Karpas-422 (cell line): ENCODE data around the gene TMEM271. TPM values are rescaled to one million over a fixed set of nuclear protein-coding genes. Genes with fewer than 3 reads are reported as not detected.
A peak's percentile ranks its signal among the peaks of the same experiment; 100 is the strongest.

Experiments used
- DNase-seq: peaks from one replicate; pipeline ENCODE4 v3.0.0-alpha.2; 2015
- H2AFZ ChIP-seq: fragments of 200-600 bp; sonication (generic); 2 replicates; pipeline ENCODE4 v1.6.1; 2014; ENCODE audit warnings: antibody characterized with exemption, low read length, mixed read lengths
- H3K27ac ChIP-seq: fragments of 200-600 bp; sonication (generic); 2 replicates; pipeline ENCODE4 v1.5.1; 2014; ENCODE audit warnings: mild to moderate bottlenecking, low read length, moderate library complexity
- H3K27me3 ChIP-seq: fragments of 200-600 bp; sonication (generic); 2 replicates; pipeline ENCODE4 v1.6.1; 2014; ENCODE audit warnings: low read length, mixed read lengths
- H3K36me3 ChIP-seq: fragments of 200-600 bp; sonication (generic); 2 replicates; pipeline ENCODE4 v1.6.1; 2014; ENCODE audit warnings: low read length, mixed read lengths; ENCODE audit not compliant: insufficient read depth
- H3K4me1 ChIP-seq: fragments of 200-600 bp; sonication (generic); 2 replicates; pipeline ENCODE4 v1.6.1; 2014; ENCODE audit warnings: mild to moderate bottlenecking, low read length, mixed read lengths
- H3K4me2 ChIP-seq: fragments of 200-600 bp; sonication (generic); 2 replicates; pipeline ENCODE4 v1.6.1; 2014; ENCODE audit warnings: low read length, low read depth, mild to moderate bottlenecking; ENCODE audit not compliant: poor library complexity, severe bottlenecking
- H3K4me3 ChIP-seq: fragments of 200-600 bp; sonication (generic); 2 replicates; pipeline ENCODE4 v1.5.1; 2014; ENCODE audit warnings: mild to moderate bottlenecking, antibody characterized with exemption, low read length, mixed read lengths
- H3K79me2 ChIP-seq: fragments of 200-600 bp; sonication (generic); 2 replicates; pipeline ENCODE4 v1.6.1; 2014; ENCODE audit warnings: mild to moderate bottlenecking, low read length, mixed read lengths
- H3K9ac ChIP-seq: fragments of 200-600 bp; sonication (generic); 2 replicates; pipeline ENCODE4 v1.6.0; 2014; ENCODE audit warnings: low read length
- H3K9me2 ChIP-seq: fragments of 200-600 bp; sonication (generic), shearing (Covaris generic); replicated peaks from 2 replicates; pipeline ENCODE4 v1.6.0; 2014; ENCODE audit warnings: mild to moderate bottlenecking, low read length, moderate library complexity; ENCODE audit not compliant: insufficient read depth
- H3K9me3 ChIP-seq: fragments of 300-700, 200-600 bp; sonication (generic); 2 replicates; pipeline ENCODE4 v1.6.1; 2014; ENCODE audit warnings: low read length, mixed read lengths
- H4K20me1 ChIP-seq: fragments of 200-600 bp; sonication (generic); 2 replicates; pipeline ENCODE4 v1.6.1; 2014; ENCODE audit warnings: mild to moderate bottlenecking, antibody characterized with exemption, low read length, low read depth; ENCODE audit not compliant: insufficient read depth
- total RNA-seq: library from RNA; depleted of rRNA; stranded (reverse); fragments of >200 nt; shearing (Covaris generic); gene quantifications from 2 replicates; pipeline ENCODE4 v1.2.3, GENCODE V29; 2014; ENCODE audit warnings: low replicate concordance

TMEM271 gene
- total RNA-seq, 1 experiment from 2014 or later: not detected

DNA sequence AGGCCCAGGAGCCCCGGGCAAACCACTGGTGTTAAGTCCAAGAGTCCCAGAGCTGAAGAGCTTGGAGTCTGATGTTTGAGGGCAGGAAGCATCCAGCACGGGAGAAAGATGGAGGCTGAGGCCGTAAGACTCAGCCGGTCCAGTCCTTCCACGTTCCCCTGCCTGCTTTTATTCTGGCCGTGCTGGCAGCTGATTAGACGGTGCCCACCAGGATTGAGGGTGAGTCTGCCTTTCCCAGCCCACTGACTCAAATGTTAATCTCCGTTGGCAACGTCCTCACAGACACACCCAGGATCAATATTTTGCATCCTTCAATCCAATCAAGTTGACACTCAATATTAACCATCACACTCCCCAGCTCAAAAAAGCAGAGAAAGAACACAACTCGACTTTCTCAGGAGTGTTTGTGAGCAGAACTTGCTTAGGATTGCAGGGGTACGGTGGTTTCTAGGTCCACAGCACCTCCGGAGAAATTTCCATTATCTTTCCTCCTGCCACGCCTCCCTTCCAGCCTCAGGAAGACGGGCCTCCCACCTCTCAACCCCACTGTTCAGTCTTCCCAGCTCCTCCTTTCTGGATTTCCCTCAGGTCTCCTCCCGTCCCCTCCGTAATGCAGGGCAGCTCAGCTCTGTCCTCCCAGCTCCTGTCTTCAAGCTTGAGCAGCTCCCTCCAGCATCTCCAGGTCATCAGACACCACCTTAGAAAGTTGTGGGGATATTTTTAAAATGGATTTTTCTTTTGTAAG is 13.3 kb upstream of the TMEM271 start:
- H3K4me3 ChIP-seq: no peak overlapping the region
- H2AFZ ChIP-seq: no peak overlapping the region
- no peak overlapping the region for H3K4me2 ChIP-seq
- H3K27me3 ChIP-seq: no peaks in the 10 kb centered on the region
- H4K20me1 ChIP-seq: no peaks in the 10 kb centered on the region
- DNase-seq: no peak
- peaks cover 8% of the 10 kb centered on the region for H3K4me1 ChIP-seq
- no peak overlapping the region for H3K27ac ChIP-seq
- no peaks in the 10 kb centered on the region for H3K36me3 ChIP-seq
- H3K9me3 ChIP-seq: no peaks in the 10 kb centered on the region
- no peak overlapping the region for H3K9ac ChIP-seq
- no peaks in the 10 kb centered on the region for H3K79me2 ChIP-seq
- H3K9me2 ChIP-seq: no peaks in the 10 kb centered on the region

DNA sequence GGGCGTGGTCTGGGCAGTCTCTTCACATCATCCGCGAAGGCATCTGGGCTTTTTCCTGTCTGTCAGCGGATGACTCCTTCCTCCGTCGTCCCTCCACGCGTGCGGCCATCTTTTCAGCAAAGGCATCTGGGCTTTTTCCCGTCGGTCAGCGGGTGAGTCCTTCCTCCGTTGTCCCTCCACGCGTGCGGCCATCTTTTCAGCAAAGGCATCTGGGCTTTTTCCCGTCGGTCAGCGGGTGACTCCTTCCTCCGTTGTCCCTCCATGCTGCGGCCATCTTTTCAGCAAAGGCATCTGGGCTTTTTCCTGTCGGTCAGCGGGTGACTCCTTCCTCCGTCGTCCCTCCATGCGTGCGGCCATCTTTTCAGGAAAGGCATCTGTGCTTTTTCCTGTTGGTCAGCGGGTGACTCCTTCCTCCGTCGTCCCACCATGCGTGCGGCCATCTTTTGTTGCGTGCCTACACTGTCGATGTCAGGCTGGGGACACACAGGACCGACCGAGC is 12.3 kb upstream of the TMEM271 start:
- Histone ChIP-seq H3K4me2 (no peak overlapping the region), H3K4me1 (peaks cover 8% of the 10 kb centered on the region), H3K4me3 (no peak overlapping the region), H3K27ac (no peak overlapping the region), H3K36me3 (no peaks in the 10 kb centered on the region), H3K9ac (no peak overlapping the region), H3K79me2 (no peaks in the 10 kb centered on the region), H3K27me3 (no peaks in the 10 kb centered on the region), H3K9me2 (no peaks in the 10 kb centered on the region), H3K9me3 (no peaks in the 10 kb centered on the region), H4K20me1 (no peaks in the 10 kb centered on the region), H2AFZ (no peak overlapping the region)
- no peak for DNase-seq

DNA sequence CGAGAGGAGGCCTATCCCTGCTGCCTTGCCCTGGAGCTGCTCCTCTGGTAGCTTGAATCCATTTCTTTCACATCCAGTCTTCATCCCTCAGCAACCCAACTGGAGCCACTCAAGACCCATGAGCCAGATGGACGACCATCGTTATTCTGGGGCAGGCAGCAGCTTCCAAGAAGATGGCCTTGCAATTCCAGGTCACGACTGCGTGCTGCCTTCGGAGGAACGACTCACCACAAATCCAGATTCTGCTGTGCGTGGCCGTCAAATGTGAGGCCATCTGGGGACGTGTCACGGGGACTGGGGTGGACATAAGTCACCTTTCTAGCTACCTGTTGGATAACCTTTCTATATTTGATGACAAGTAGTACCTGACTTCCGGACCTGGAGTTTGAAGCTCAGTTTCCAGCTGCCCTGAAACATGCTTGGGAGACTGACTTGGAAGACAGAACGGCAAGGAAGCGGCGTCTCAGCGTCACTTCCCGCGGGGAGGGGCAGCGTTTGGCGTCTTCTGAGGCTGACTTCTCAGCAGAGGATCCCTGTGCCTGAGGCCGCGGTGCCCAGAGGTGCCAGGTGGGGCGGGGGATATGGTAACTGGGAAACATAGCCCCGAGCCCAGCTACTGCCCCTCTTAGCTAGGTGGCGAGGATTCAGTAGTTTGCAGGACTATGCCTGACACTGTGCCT is 11.7 kb upstream of the TMEM271 start:
- no peak overlapping the region for H2AFZ ChIP-seq
- H3K9me3 ChIP-seq: no peaks in the 10 kb centered on the region
- peaks cover 8% of the 10 kb centered on the region for H3K4me1 ChIP-seq
- no peak overlapping the region for H3K4me3 ChIP-seq
- H3K27ac ChIP-seq: no peak overlapping the region
- no peaks in the 10 kb centered on the region for H3K27me3 ChIP-seq
- H3K9me2 ChIP-seq: no peaks in the 10 kb centered on the region
- H3K36me3 ChIP-seq: no peaks in the 10 kb centered on the region
- H3K4me2 ChIP-seq: no peak overlapping the region
- no peaks in the 10 kb centered on the region for H3K79me2 ChIP-seq
- no peak for DNase-seq
- H3K9ac ChIP-seq: no peak overlapping the region
- H4K20me1 ChIP-seq: no peaks in the 10 kb centered on the region

DNA sequence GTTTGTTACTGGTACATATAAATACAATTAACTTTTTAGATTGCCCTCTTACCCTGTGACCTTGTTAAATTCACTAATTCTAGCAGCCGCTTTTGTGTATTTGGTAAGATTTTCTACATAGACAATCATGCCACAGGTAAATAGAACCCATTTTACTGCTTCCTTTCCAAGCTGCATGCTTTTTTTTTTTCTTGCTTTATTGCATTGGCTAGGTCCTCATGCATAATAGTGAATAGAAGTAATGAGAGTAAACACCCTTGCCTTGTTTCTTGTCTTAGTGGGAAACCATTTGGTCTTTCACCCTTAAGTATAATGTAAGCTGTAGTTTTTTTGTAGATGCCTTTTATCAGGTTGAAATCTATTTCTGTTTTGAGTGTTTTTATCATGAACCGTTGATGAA is 7.7 kb upstream of the TMEM271 start:
- DNase-seq: no peak
- Histone ChIP-seq H3K27me3 (no peaks in the 10 kb centered on the region), H3K9me2 (no peaks in the 10 kb centered on the region), H3K9ac (no peak overlapping the region), H3K36me3 (no peaks in the 10 kb centered on the region), H3K27ac (no peak overlapping the region), H3K79me2 (no peaks in the 10 kb centered on the region), H3K4me1 (peaks cover 12% of the 10 kb centered on the region), H2AFZ (no peak overlapping the region), H3K4me2 (no peak overlapping the region), H4K20me1 (no peaks in the 10 kb centered on the region), H3K4me3 (no peak overlapping the region), H3K9me3 (no peaks in the 10 kb centered on the region)

DNA sequence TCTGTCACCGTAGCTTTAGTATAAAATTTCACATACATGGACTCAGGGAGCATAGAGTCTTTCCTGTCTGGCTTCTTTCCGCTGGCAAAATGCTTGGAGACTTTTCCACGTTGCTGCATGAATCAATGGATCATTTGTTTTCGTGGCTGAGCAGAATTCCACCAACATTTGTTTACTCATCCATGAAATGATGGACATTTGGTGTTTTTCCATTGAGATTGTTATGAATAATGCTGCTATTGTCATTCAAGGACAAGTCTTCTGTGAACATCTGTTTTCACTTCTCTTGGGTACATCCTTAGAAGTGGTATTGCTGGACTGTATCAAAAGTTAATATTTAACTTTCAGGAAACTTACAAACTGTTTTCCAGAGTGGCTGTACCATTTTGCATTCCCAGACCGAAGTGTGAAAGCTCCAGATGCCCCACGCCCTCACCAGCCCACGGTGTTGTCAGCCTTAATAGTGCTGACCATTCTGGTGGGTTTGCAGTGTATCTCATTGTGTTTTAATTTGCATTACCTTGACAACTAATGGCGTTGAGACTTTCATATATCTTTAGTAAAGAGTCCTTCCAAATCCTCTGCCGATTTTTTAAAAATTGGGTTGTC is 5.8 kb upstream of the TMEM271 start:
- no peaks in the 10 kb centered on the region for H3K36me3 ChIP-seq
- no peak overlapping the region for H3K9ac ChIP-seq
- no peak for DNase-seq
- H3K4me2 ChIP-seq: no peak overlapping the region
- H3K9me2 ChIP-seq: no peaks in the 10 kb centered on the region
- H3K4me3 ChIP-seq: no peak overlapping the region
- no peak overlapping the region for H2AFZ ChIP-seq
- H3K9me3 ChIP-seq: no peaks in the 10 kb centered on the region
- H4K20me1 ChIP-seq: no peaks in the 10 kb centered on the region
- no peak overlapping the region for H3K27ac ChIP-seq
- peaks cover 8% of the 10 kb centered on the region for H3K4me1 ChIP-seq
- H3K79me2 ChIP-seq: no peaks in the 10 kb centered on the region
- H3K27me3 ChIP-seq: no peaks in the 10 kb centered on the region

DNA sequence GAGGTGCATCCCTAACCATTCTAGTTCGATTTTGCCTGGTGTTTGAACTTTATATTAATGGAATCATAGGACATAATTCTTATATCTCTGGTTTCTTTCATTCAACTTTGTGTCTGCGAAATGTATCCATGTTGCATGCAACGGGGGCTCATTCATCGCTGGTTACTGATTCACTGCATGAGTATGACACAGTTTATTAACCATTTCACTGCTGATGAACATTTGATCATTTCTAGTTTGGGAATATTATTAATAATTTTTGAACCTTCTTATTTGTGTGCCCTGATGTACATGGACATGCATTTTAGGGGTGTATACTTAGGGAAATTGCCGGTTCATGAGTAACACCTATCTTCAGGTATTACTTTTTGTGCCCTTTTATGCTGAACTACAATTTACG is 5.1 kb upstream of the TMEM271 start:
- peaks cover 4% of the 10 kb centered on the region for H3K4me1 ChIP-seq

DNA sequence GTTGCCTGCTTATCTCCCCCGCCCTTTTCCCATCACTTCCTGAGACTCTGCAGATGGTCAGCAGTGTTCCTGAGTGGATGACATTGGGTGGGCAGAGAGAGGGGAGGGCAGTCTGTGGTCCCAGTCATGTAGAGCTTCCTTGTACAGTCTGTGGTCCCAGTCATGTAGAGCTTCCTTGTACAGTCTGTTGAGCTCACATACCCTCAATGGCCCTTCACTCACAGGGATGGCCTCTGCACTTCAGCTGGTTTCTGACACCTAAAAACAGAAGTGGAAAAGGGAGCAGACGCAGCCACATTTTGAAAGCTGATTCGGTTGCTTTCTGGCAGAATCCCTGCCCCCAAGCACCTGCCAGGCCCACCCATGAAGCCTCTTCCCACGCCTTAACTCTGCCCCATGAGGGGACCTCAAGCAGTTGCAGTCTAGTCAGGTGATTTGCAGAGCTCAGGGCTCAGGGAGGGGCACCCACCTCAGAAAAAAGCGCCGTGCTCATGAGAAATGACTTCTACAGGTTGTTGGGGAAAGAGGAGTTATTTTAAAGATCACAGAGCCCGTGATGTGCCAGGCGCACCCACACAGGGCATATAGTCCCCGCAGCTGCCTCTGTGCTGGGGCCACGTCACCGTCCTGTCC is 3.6 kb upstream of the TMEM271 start:
- no peak overlapping the region for H3K4me2 ChIP-seq
- H3K27me3 ChIP-seq: no peaks in the 10 kb centered on the region
- peak; percentile 44 for DNase-seq

More for the DNA sequence above, 5.1 kb upstream of the TMEM271 start:
- Histone ChIP-seq H3K9ac (no peak overlapping the region), H3K9me3 (no peaks in the 10 kb centered on the region), H4K20me1 (no peaks in the 10 kb centered on the region), H3K9me2 (no peaks in the 10 kb centered on the region), H2AFZ (no peak overlapping the region), H3K79me2 (no peaks in the 10 kb centered on the region), H3K27me3 (no peaks in the 10 kb centered on the region), H3K4me3 (no peak overlapping the region), H3K27ac (no peak overlapping the region), H3K4me2 (no peak overlapping the region), H3K36me3 (no peaks in the 10 kb centered on the region)
- DNase-seq: no peak

More for the DNA sequence above, 3.6 kb upstream of the TMEM271 start:
- Histone ChIP-seq H3K36me3 (no peaks in the 10 kb centered on the region), H3K27ac (no peak overlapping the region), H3K9ac (no peak overlapping the region), H3K9me3 (no peaks in the 10 kb centered on the region), H2AFZ (no peak overlapping the region), H4K20me1 (no peaks in the 10 kb centered on the region), H3K4me3 (no peak overlapping the region), H3K9me2 (no peaks in the 10 kb centered on the region), H3K79me2 (no peaks in the 10 kb centered on the region), H3K4me1 (peaks cover 4% of the 10 kb centered on the region)
